Thyroid gland (tissue), 4 donors: ENCODE results near the gene TRIOBP. TPM values are rescaled to one million over a fixed set of nuclear protein-coding genes. Genes with fewer than 3 reads are reported as not detected.

Experiments used
- DNase-seq, 2 donors: peaks; one replicate each; pipeline ENCODE4 v3.0.0-alpha.2; 2019
- H3K27ac ChIP-seq, 3 donors: fragments of 200-600 bp; sonication (generic); 1 replicate in 2 of 3; 2 replicates in 1 of 3; pipeline ENCODE4 v1.5.1; 2016 to 2019; ENCODE audit warnings: mild to moderate bottlenecking in 1 of 3, moderate library complexity in 1 of 3
- H3K27me3 ChIP-seq: fragments of 200-600 bp; sonication (generic); one replicate; pipeline ENCODE4 v1.5.1; 2019
- H3K36me3 ChIP-seq, 2 donors: fragments of 200-600 bp; sonication (generic); one replicate each; pipeline ENCODE4 v1.5.1; 2016 to 2019
- H3K4me1 ChIP-seq, 2 donors: fragments of 200-600 bp; sonication (generic); one replicate each; pipeline ENCODE4 v1.5.1; 2017 to 2019
- H3K4me3 ChIP-seq, 3 donors: fragments of 200-600 bp; sonication (generic); replicated peaks in 1 of 3; 1 replicate in 2 of 3; 2 replicates in 1 of 3; pipeline ENCODE4 v1.5.1; 2016; ENCODE audit warnings: mild to moderate bottlenecking in 1 of 3
- H3K9me3 ChIP-seq: fragments of 200-600 bp; sonication (generic); one replicate; pipeline ENCODE4 v1.5.1; 2017
- CTCF ChIP-seq, 6 experiments: fragments of 200-600 bp in 3 of 6; fragments of 450-650 bp in 3 of 6; sonication (generic) in 3 of 6; IDR thresholded peaks; one replicate each; pipeline ENCODE4 v1.5.1; 2016 to 2019; ENCODE audit warnings: antibody characterized with exemption in 6 of 6, mild to moderate bottlenecking in 2 of 6, inconsistent platforms in 1 of 6, moderate library complexity in 1 of 6
- POLR2A ChIP-seq, 2 donors: fragments of 450-650 bp; IDR thresholded peaks; one replicate each; pipeline ENCODE4 v1.6.1; 2017; ENCODE audit warnings: antibody characterized with exemption in 2 of 2, mild to moderate bottlenecking in 2 of 2, moderate library complexity in 1 of 2
- WGBS, 2 donors: methylation state at CpG; one replicate each; pipeline ENCODE4 v1.1.5; 2017; 5-methylcytosine and 5-hydroxymethylcytosine counted together
- intact Hi-C: fragments of 100-400 bp; cut with DNase I; formaldehyde crosslinking; loops from one replicate; pipeline ENCODE4 v1.15.1; 2023
- total RNA-seq, 4 donors: library from RNA; depleted of rRNA; stranded (reverse); fragments of >200 nt; gene quantifications; one replicate each; pipeline ENCODE4 v1.2.3, GENCODE V29; 2016

TRIOBP gene
- total RNA-seq, 4 donors from 2014 or later, result 120 to 150 (median 140) TPM

GRCh38 chr22:37753746-37754145, 56.9 kb downstream of the TRIOBP start:
- intact Hi-C loops, result no loop called here
- DNase-seq, result peak; percentile 53 to 56
- H3K27ac ChIP-seq, result peak overlapping the region; percentile 98 to 99 (median 99)
- no peak overlapping the region for H3K4me3 ChIP-seq
- peaks cover 34 to 37% of the 10 kb centered on the region in 2 donors for H3K36me3 ChIP-seq
- no peaks in the 10 kb centered on the region for H3K9me3 ChIP-seq
- H3K4me1 ChIP-seq, result peaks cover 58 to 59% of the 10 kb centered on the region in 2 donors
- no peaks in the 10 kb centered on the region for H3K27me3 ChIP-seq
- TF ChIP-seq POLR2A (IDR thresholded peaks at IDR 0.05), result no peak
- TF ChIP-seq CTCF (IDR thresholded peaks at IDR 0.05), result no peak
- whole genome bisulfite sequencing, 2 donors, result 78 to 81% methylated on average over 8 to 9 of the region's 10 CpGs

- peaks cover 43 to 52% of the 10 kb centered on the region in 2 donors for H3K36me3 ChIP-seq
- intact Hi-C loops, result no loop called here
- 94 to 96% methylated on average over 8 to 18 of the region's 27 CpGs for WGBS, 2 donors
These were observed 60.8 kb downstream of the TRIOBP start for GRCh38 chr22:37757663-37758062.

GRCh38 chr22:37758694-37759093, 61.8 kb downstream of the TRIOBP start:
- TF ChIP-seq CTCF (IDR thresholded peaks at IDR 0.05) (no peak), POLR2A (IDR thresholded peaks at IDR 0.05) (no peak)
- H3K9me3 ChIP-seq, result no peaks in the 10 kb centered on the region
- intact Hi-C loops, result no loop called here
- DNase-seq, result no peak
- no peak overlapping the region for H3K4me3 ChIP-seq
- H3K4me1 ChIP-seq, result peaks cover 9% of the 10 kb centered on the region in 2 donors
- H3K27me3 ChIP-seq, result no peaks in the 10 kb centered on the region
- H3K36me3 ChIP-seq, result peaks cover 43 to 60% of the 10 kb centered on the region in 2 donors
- no peak overlapping the region for H3K27ac ChIP-seq
- WGBS, 2 donors, result 74 to 78% methylated on average over 10 of the region's 10 CpGs

More at GRCh38 chr22:37757663-37758062, 60.8 kb downstream of the TRIOBP start:
- Histone ChIP-seq H3K27me3 (no peaks in the 10 kb centered on the region), H3K4me1 (peaks cover 19 to 20% of the 10 kb centered on the region in 2 donors), H3K9me3 (no peaks in the 10 kb centered on the region), H3K27ac (no peak overlapping the region), H3K4me3 (no peak overlapping the region)
- no peak for DNase-seq
- no peak for TF ChIP-seq POLR2A (IDR thresholded peaks at IDR 0.05)
- no peak for TF ChIP-seq CTCF (IDR thresholded peaks at IDR 0.05)

GRCh38 chr22:37759281-37759680, 62.4 kb downstream of the TRIOBP start:
- peaks cover 3% of the 10 kb centered on the region in 2 donors for H3K4me1 ChIP-seq
- H3K27ac ChIP-seq, result no peak overlapping the region
- WGBS, 2 donors, result 88 to 90% methylated on average over 8 to 11 of the region's 11 CpGs
- DNase-seq, result no peak
- H3K36me3 ChIP-seq, result peaks cover 43 to 66% of the 10 kb centered on the region in 2 donors
- no peak overlapping the region for H3K4me3 ChIP-seq
- no peaks in the 10 kb centered on the region for H3K9me3 ChIP-seq
- intact Hi-C loops, result no loop called here
- H3K27me3 ChIP-seq, result no peaks in the 10 kb centered on the region
- TF ChIP-seq POLR2A (IDR thresholded peaks at IDR 0.05) (no peak), CTCF (IDR thresholded peaks at IDR 0.05) (no peak)

GRCh38 chr22:37760152-37760551, 63.3 kb downstream of the TRIOBP start:
- intact Hi-C loops, result no loop called here
- TF ChIP-seq POLR2A (IDR thresholded peaks at IDR 0.05) (no peak), CTCF (IDR thresholded peaks at IDR 0.05) (no peak)
- 93 to 99% methylated on average over 3 of the region's 3 CpGs for WGBS, 2 donors

More at GRCh38 chr22:37760152-37760551, 63.3 kb downstream of the TRIOBP start:
- Histone ChIP-seq H3K36me3 (peaks cover 37 to 62% of the 10 kb centered on the region in 2 donors), H3K27me3 (no peaks in the 10 kb centered on the region), H3K9me3 (no peaks in the 10 kb centered on the region), H3K4me3 (no peak overlapping the region), H3K4me1 (no peaks in the 10 kb centered on the region), H3K27ac (no peak overlapping the region)
- no peak for DNase-seq
